NCI-H187 (cell line): ENCODE data around the gene C2CD4A.
"Not testable (repeated sequence)": the region's sequence is repeated elsewhere in the genome, so short reads cannot be mapped to it uniquely, and the experiment has no call there.

Source experiments
- DNase-seq, 2 experiments: peaks; one replicate each; lab custom pipeline; 2025; lab: John Stamatoyannopoulos, UW

C2CD4A gene

GRCh38 chr15:62066663-62067447, at the start of gene C2CD4A:
Gene C2CD4A (plus strand): TSS chr15:62066977. CDS start chr15:62067614, 637 bp downstream.
- peak; percentile 20 to 65 for DNase-seq

- DNase-seq, result no peak
These were observed 46.1 kb upstream of the C2CD4A start for GRCh38 chr15:62020576-62021160.

- DNase-seq, result no peak
These were observed 44.7 kb upstream of the C2CD4A start for GRCh38 chr15:62021991-62022600.

- DNase-seq, result no peak
These were observed 40.1 kb upstream of the C2CD4A start for GRCh38 chr15:62026487-62027262.

- DNase-seq, result no peak
These were observed 39.6 kb upstream of the C2CD4A start for GRCh38 chr15:62027263-62027565.

- DNase-seq, result no peak
These were observed 38.9 kb upstream of the C2CD4A start for GRCh38 chr15:62027916-62028315.

- DNase-seq, result no peak
These were observed 31.4 kb upstream of the C2CD4A start for GRCh38 chr15:62035256-62035924.

- DNase-seq, result no peak
These were observed 20.6 kb upstream of the C2CD4A start for GRCh38 chr15:62046078-62046743.

GRCh38 chr15:62047282-62047827, 19.4 kb upstream of the C2CD4A start:
- DNase-seq, result no peak

- DNase-seq, result not testable (repeated sequence)
These were observed 18.5 kb upstream of the C2CD4A start for GRCh38 chr15:62048254-62048653.

GRCh38 chr15:62050115-62050514, 16.7 kb upstream of the C2CD4A start:
- no peak for DNase-seq

- no peak for DNase-seq
These were observed 15.6 kb upstream of the C2CD4A start for GRCh38 chr15:62051166-62051565.

GRCh38 chr15:62052713-62053112, 14.1 kb upstream of the C2CD4A start:
- DNase-seq, result no peak

GRCh38 chr15:62053439-62054085, 13.2 kb upstream of the C2CD4A start:
- DNase-seq, result no peak

GRCh38 chr15:62054979-62055378, 11.8 kb upstream of the C2CD4A start:
- no peak for DNase-seq

GRCh38 chr15:62057341-62057980, 9.3 kb upstream of the C2CD4A start:
- DNase-seq, result no peak

GRCh38 chr15:62058327-62059028, 8.3 kb upstream of the C2CD4A start:
- no peak for DNase-seq

GRCh38 chr15:62059108-62059815, 7.5 kb upstream of the C2CD4A start:
- no peak for DNase-seq

GRCh38 chr15:62059816-62060112, 7.0 kb upstream of the C2CD4A start:
- no peak for DNase-seq
